ENCODE results near the gene PHACTR4.
"Not testable (repeated sequence)": the region's sequence is repeated elsewhere in the genome, so short reads cannot be mapped to it uniquely, and the experiment has no call there.

PHACTR4 gene

DNA sequence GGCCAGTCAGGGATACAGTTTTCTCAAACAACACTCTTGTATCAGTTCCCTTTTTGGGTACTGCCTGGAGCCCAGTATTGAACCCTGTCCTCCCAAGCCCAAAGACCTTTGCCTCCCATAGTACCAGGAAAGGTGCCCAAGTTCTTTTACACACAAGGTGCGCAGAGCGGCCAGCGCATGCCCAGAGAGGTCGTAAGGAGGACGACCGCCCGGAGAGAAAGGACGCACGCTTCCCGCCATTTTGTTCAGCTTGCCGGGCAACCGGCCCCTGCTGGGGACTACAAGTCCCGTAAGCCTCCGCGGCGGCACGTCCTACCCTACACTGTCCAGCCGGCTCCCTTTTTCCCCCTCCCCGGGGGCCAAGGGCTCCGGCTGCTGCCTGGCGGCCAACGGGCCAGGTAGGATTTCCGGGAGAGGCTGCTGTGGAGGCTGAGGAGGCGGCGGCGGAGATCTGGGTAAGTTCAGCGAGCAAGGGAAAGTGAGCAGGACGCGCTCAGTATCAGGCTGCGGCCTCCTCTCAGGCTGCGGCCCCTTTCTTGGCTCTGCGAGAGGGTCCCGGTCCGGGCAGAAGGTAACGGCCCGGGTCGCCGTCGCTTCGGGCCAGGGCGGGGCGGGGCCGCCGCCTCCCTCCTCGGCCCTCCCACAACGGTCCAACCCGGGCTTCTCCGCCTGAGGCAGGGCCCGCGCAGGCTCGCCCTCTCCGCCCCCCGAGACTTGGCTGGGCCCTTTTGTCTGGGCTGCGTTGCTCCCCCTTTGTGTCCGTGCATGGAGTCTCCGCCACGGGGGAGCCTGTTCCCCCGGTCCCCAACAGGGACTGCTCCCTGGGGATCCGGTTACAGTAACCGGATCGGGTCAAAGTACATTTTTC, at the start of gene PHACTR4:
Gene PHACTR4 (plus strand): TSS at position 370 of the 868 bp plus-strand sequence. CDS start 37,708 bp downstream, outside the sequence.
- DNase-seq (ENCODE audit: low read depth) = peak; percentile 66

- no peak for DNase-seq (ENCODE audit: low read depth)
Measured at GRCh38 chr1:28322194-28322593, 47.3 kb upstream of the PHACTR4 start.

DNA sequence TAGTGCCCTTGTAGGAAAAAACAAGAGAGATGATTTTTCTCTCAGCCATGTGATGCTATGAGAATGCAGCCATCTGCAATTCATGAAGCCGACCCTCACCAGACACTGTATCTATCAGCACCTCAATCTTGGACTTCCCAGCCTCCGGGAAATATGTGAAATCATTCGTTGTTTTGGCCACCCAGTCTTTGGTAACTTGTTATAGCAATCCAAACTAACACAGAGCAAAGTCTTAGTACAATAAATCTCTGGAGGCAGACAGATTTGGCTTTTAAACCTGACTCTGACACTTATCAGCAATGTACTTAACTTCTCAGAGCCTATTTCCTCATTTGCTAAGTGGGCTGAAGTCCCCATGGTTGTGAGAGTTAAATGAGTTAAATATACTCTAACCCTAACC, 45.8 kb upstream of the PHACTR4 start:
- no peak for DNase-seq (ENCODE audit: low read depth)

GRCh38 chr1:28326515-28326914, 43.0 kb upstream of the PHACTR4 start:
- DNase-seq (ENCODE audit: low read depth) = no peak

- no peak for DNase-seq (ENCODE audit: low read depth)
Measured at GRCh38 chr1:28326984-28327383, 42.6 kb upstream of the PHACTR4 start.

- not testable (repeated sequence) for DNase-seq (ENCODE audit: low read depth)
Measured at GRCh38 chr1:28327431-28327830, 42.1 kb upstream of the PHACTR4 start.

DNA sequence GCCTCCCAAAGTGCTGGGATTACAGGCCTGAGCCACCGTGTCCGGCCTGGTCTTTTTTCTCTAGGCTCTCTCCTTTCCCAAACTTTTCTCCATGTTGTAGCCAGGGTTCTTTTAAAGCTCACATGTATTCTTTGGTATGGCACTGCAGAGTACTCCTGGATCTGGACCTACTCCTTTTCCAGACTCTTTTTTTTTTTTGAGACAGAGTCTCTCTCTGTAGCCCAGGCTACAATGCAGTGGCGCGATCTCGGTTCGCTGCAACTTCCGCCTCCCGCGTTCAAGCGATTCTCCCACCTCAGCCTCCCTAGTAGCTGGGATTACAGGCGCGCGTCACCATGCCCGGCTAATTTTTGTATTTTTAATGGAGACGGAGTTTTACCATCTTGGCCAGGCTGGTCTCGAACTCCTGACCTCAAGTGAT, 41.3 kb upstream of the PHACTR4 start:
- DNase-seq (ENCODE audit: low read depth) = no peak

DNA sequence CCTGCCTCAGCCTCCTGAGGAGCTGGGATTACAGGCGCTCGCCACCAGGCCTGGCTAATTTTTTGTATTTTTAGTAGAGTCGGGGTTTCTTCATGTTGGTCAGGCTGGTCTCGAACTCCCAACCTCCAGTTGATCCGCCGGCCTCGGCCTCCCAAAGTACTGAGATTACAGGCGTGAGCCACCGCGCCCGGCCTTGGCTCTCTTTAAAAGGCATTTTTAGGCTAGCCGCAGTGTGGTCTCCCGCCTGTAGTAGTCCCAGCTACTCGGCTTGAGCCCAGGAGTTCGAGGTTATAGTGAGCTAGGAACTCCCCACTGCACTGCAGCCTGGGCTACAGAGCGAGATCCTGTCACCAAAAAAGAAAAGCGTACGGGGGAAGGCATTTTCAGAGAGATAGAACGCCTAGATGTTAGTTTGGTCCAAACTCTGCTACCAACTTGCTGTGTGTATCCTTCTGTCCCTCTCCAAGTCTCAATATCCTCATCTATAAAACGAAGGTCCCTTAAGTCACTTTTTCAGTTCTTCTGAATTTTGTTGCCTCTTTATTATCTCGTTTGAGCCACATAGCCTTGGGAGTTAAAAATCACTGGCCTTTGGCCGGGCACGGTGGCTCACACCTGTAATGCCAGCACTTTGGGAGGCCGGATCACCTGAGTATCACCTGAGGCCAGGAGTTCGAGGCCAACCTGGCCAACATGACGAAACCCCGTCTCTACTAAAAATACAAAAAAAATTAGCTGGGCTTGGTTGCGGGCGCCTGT, 40.0 kb upstream of the PHACTR4 start:
- peak; percentile 17 for DNase-seq (ENCODE audit: low read depth)

GRCh38 chr1:28338897-28339296, 30.6 kb upstream of the PHACTR4 start:
- no peak for DNase-seq (ENCODE audit: low read depth)

- DNase-seq (ENCODE audit: low read depth) = no peak
Measured at GRCh38 chr1:28339551-28339950, 30.0 kb upstream of the PHACTR4 start.

- DNase-seq (ENCODE audit: low read depth) = no peak
Measured at GRCh38 chr1:28340221-28340974, 29.1 kb upstream of the PHACTR4 start.

DNA sequence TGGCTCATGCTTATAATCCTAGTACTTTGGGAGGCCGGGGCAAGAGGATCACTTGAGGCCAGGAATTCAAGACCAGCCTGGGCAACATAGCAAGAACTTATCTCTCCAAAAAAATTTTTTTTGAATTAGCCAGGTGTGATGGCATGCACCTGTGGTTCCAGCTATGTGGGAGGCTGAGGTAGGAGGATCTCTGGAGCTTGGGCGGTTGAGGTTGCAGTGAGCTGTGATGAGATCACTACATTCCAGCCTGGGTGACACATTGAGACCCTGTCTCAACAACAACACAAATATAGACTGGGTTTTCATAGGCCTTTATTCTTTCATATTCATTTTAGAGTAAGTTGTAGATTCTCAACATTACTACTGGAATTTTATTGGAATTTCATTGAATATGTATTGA, 27.9 kb upstream of the PHACTR4 start:
- no peak for DNase-seq (ENCODE audit: low read depth)

GRCh38 chr1:28343405-28343804, 26.1 kb upstream of the PHACTR4 start:
- DNase-seq (ENCODE audit: low read depth) = no peak

DNA sequence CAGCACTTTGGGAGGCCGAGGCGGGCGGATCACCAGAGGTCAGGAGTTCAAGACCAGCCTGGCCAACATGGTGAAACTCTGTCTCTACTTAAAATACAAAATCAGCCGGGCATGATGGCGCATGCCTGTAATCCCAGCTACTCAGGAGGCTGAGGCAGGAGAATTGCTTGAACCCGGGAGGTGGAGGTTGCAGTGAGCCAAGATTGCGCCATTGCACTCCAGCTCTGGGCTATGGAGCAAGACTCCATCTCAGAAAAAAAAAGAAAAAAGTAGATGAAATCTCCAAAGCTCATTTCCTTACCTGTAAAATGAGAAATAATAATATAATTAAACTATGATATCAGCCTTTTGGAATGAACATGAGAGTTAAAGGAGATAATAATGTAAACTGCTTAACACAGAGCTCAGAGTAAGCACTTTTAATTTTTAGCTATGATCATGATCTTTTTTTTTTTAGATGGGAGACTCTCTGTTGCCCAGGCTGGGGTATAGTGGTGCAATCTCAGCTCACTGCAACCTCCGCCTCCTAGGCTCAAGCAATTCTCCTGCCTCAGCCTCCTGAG, 16.2 kb upstream of the PHACTR4 start:
- DNase-seq (ENCODE audit: low read depth) = not testable (repeated sequence)

DNA sequence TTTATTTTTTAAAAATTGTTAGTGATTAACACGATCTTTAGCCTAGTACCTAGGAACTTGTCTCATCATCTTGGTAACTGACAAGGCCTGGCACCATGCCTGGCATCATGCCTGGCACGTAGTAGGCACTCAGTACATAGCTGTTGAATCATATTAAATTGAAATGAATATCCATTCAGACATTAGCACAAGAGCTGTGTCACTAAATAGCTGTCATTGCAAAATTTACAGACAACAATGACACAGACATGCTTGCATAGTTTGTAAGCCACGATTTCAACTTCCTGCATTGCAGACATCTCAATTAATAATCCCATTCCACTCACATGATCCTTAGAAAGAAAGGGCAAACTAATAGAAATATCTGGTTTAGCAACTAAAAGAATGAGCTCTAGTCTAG, 15.4 kb upstream of the PHACTR4 start:
- no peak for DNase-seq (ENCODE audit: low read depth)

- DNase-seq (ENCODE audit: low read depth) = no peak
Measured at GRCh38 chr1:28358716-28359115, 10.8 kb upstream of the PHACTR4 start.

DNA sequence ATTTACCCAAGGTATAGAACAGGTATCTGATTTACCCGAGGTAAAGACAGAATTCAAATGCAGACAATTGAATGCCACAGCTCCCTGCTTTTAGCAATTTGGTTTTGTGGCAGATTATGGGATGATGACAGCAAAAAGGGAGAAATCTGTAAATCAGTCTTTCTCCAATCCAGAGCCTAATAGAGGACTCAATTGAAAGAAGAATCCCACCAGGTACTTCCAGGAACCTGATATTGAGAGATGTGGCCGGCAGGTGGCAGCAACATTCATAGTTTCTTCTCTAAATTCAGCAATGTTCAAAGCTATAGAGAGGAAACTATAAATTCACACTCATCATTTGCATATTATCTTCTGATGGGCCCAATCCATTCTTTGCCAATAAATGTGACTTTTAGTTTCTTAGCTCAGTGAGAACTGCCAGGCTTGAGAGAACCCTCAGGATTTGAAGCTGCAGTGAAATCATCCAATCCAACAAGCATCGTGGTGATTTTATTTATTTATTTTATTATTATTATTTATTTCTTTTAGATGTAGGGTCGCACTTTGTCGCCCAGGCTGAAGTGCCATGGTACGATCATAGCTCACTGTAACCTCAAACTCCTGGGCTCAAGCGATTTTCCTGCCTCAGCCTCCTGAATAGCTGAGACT, 9.8 kb upstream of the PHACTR4 start:
- peak; percentile 56 for DNase-seq (ENCODE audit: low read depth)

- no peak for DNase-seq (ENCODE audit: low read depth)
Measured at GRCh38 chr1:28364888-28365287, 4.7 kb upstream of the PHACTR4 start.

DNA sequence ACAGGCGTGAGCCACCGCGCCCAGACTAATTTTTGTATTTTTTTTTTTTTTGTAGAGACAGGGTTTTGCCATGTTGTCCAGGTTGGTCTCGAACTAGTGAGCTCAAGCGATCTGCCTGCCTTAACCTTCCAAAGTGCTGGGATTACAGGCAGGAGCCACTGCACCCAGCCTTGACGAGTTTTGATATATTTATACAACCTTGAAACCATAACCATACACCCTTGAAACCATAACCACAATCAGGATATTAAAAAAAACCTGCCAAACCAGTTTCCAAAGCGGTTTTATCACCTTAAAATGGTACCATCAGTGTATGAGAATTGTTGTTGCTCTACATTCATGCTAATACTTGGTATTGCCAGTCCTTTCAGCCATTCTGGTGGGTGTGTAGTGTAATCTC, 3.7 kb upstream of the PHACTR4 start:
- DNase-seq (ENCODE audit: low read depth) = no peak

- not testable (repeated sequence) for DNase-seq (ENCODE audit: low read depth)
Measured at GRCh38 chr1:28368608-28369007, 932 bp upstream of the PHACTR4 start.

DNA sequence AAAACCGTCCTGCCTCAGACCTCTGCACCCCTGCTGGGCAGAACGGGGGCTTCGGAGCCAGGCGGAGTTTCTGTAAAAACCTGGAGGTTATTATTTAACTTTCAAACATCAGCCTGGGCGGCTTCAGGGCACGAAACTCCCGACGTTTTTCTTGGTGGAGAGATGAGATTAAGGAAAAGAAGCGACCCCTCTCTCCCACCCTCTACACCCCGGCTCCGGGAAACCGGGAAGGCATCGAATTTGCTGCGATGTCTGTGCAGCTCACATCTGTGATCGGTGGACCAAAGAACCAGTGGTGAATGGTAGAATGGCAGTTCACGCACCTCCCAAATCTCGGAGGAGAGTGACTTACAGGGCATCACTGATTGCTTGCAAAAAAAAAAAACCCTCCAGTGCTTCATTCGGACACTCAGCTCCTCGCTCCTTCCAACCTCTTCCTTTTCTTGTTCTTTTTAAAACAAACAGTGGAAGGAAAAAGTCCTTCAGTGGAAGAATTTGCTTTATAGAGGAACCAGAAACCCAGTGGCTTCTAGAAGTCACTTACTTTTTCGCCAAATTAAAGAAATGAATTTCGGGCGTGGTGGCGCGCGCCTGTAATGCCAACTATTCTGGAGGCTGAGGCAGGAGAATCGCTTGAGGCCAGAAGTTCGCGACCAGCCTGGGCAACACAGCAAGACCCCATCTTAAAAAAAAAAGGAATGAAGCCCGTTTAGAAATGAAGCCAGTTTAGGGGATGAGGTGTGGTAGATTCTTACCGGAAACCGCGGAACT, 884 bp downstream of the PHACTR4 start:
- DNase-seq (ENCODE audit: low read depth) = no peak

All from activated gamma-delta T cell treated with anti-CD3 and anti-CD28 coated beads, Interleukin-2, amount 50 U/mL, for 16 hours (primary cell).